Measurements from ENCODE around the gene PPP2R2B.

PPP2R2B gene

DNA sequence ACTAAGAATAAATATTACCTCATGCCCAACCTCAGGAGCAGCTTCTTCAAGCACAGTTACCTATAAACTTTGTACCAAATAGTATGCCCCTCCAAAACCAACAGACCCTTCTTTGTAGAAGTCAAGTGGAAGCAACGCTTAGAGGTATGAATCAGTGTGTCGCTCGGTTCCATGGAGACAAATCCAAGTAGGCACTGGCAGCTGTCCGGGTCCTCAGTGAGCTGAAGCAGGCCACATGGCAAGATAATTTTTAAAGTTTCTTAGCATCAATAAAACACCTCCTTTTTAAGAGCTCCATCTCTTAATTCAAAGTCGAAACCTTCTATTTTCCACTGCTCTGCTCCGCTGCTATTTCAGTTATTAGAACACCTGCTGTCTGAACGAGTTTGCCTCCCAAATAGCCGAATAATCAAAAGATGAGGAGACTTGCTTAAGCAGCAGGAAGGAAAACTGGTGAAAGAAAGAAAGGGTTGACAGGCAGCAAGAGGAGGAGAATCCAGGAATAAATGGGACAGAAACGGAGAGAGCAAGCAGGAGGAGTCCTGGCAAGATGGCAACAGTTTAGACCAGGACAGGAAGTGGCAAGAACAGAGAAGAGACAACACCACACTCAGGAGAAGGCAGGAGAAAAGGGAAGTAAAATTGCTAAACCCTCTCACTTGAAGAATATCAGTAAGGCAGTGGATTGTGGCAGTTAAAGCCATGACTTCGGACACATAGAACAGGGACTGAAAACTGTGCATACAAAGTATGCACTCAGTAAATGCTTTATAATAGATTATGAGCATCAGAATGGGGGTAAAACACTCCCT, 65.0 kb downstream of the PPP2R2B start:
- no peak for TF ChIP-seq JUND (IDR thresholded peaks at IDR 0.05; ENCODE audit: low read depth)
- in situ Hi-C loops (cut with HindIII; ENCODE audit: low pct_unique_long_range_greater_than_20kb, low sequenced_read_pairs) = no loop called here
- DNase-seq (ENCODE audit: low read depth in 1 of 2, low spot score in 1 of 2) = no peak

DNA sequence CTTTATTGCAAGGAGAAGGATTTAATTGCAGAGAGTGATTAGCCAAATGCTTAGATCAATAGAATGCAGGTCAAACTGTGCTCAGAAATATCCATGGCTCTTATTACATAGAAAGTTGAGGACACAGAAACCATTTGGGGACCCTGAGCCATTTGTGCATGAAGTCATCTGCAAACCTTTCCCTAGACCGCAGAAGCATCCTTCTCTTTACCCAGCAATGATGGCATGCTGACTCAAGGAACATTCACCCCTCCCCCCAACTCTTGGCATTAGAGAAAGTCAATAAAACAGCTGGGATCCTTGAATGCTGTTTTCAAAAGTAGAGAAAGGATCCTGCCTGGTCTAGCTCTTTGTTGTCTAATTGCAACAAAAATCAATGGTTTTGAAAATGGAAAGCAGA, 73.5 kb downstream of the PPP2R2B start:
- in situ Hi-C loops (cut with HindIII; ENCODE audit: low pct_unique_long_range_greater_than_20kb, low sequenced_read_pairs) = no loop called here
- DNase-seq (ENCODE audit: low read depth in 1 of 2, low spot score in 1 of 2) = no peak
- no peak for TF ChIP-seq JUND (IDR thresholded peaks at IDR 0.05; ENCODE audit: low read depth)

DNA sequence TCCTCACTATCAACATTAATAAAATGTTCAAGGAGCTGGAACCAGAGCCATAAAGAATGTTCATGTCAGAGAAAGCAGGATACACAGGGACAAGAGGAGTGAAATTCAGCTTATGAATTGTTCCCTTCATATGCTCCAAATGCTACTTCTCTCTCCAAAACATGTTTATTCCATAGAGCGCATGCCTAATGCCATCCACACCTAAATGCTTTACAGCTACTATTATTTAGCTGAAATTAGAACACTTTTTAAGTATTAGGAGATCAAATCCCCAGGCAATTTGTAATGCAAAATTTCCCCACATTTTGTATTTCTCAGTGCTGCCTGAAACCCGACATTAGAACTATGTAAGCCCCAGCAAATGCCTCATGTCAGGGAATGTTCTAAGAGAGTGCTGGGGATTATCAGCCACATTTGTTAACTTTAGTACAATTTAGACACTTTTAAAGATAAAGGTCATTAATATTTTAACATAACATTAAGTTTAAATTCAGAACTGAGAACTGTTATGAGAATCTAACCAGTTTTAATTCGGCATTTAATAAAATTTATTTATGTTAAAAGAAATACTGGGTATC, 75.5 kb downstream of the PPP2R2B start:
- no peak for TF ChIP-seq JUND (IDR thresholded peaks at IDR 0.05; ENCODE audit: low read depth)
- DNase-seq (ENCODE audit: low read depth in 1 of 2, low spot score in 1 of 2) = no peak
- in situ Hi-C loops (cut with HindIII; ENCODE audit: low pct_unique_long_range_greater_than_20kb, low sequenced_read_pairs) = no loop called here

DNA sequence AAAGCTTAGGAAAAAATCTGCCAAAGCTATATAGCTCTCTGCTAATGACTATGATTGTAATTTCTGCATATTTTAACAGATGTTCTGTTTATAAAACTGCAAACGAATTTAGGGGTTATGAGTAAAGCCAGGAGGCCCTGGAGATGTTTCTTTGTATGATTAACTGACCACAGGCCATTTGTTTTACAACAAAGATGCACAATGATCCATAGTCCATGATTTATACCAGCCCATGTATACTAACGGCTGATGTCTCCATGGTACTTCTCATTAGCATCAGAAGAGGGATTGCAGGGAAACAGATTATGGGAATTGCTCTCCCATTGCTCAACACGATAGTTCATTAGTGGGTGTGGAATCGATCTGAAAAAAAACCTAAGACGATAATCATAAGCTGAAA, 78.9 kb downstream of the PPP2R2B start:
- no peak for TF ChIP-seq JUND (IDR thresholded peaks at IDR 0.05; ENCODE audit: low read depth)

DNA sequence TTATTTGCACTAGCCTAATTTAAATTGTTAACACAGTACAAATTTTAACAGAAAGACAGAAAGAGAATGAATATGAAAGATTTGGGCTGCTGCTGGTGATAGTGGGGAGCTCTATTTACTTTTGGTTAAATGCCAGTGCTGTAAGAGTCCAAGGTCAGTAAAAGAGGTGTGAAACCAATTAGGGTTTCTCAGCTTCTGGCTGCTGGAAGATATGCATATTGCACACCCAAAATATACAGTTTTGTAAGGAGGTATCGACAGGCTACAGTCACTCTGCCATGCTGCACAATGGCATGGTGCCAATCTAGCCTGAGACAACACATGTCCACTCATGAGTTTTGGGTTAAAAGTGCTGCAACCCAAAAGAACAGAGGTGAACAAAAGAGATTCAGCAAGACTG, 79.3 kb downstream of the PPP2R2B start:
- no peak for DNase-seq (ENCODE audit: low read depth in 1 of 2, low spot score in 1 of 2)
- TF ChIP-seq JUND (IDR thresholded peaks at IDR 0.05; ENCODE audit: low read depth) = no peak
- in situ Hi-C loops (cut with HindIII; ENCODE audit: low pct_unique_long_range_greater_than_20kb, low sequenced_read_pairs) = no loop called here

More for the DNA sequence above, 78.9 kb downstream of the PPP2R2B start:
- in situ Hi-C loops (cut with HindIII; ENCODE audit: low pct_unique_long_range_greater_than_20kb, low sequenced_read_pairs) = no loop called here
- no peak for DNase-seq (ENCODE audit: low read depth in 1 of 2, low spot score in 1 of 2)

DNA sequence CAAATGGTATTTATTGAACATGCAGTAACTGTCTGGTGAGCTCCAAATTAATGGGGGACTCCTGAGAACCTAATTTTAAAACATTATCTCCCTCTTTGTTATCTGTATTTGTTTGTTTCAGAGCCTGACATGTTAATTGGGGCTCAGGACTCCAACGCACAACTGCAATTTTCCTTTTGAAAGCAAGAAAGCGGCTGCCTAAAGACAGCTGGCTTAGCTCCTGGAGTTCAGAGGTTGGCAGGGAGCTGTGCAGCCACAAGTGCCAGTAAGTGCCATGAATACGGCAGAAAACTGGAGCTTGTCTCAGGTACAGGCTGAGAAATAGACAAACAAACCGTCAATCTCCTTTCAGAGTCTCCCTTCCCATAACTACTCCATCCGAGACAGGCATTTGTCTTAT, 80.9 kb downstream of the PPP2R2B start:
- DNase-seq (ENCODE audit: low read depth in 1 of 2, low spot score in 1 of 2) = no peak
- no peak for TF ChIP-seq JUND (IDR thresholded peaks at IDR 0.05; ENCODE audit: low read depth)
- in situ Hi-C loops (cut with HindIII; ENCODE audit: low pct_unique_long_range_greater_than_20kb, low sequenced_read_pairs) = no loop called here

DNA sequence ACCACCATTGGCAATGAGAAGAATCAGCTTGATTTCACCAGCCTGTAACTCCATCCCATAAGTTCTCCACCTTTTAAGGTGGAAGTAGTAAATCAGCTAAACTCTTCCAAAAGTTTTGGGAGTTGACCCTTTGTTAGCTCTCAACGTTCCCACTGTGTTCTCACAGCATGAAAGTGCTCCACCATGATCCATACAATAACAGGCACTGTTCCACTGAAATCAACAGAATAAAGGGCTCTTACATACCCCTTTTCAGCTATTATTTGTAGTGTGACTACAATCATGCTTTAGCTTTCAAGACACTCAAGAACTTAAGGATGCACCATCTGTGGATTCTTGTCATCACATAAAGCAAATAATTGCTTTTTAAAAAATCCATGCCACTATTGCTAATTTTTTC, 81.6 kb downstream of the PPP2R2B start:
- in situ Hi-C loops (cut with HindIII; ENCODE audit: low pct_unique_long_range_greater_than_20kb, low sequenced_read_pairs) = no loop called here
- no peak for DNase-seq (ENCODE audit: low read depth in 1 of 2, low spot score in 1 of 2)
- no peak for TF ChIP-seq JUND (IDR thresholded peaks at IDR 0.05; ENCODE audit: low read depth)

DNA sequence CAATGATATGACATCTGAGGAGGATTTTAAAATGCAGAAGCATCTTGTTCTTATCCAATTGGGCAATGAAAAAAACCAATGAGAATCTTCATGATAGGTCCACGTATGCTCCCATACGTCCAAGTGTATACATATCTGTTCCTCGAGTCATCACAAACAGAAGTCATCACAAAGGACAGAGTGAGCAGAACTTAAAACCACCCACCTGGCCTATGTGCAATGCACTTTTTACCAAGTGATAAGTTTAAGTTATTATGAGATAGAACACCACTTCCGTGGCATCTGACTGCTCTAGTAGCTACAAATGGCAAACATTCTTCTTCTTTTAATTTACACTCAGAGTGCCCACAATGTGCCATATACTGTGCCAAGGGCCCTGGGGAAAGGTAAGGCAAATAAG, 82.4 kb downstream of the PPP2R2B start:
- no peak for TF ChIP-seq JUND (IDR thresholded peaks at IDR 0.05; ENCODE audit: low read depth)
- in situ Hi-C loops (cut with HindIII; ENCODE audit: low pct_unique_long_range_greater_than_20kb, low sequenced_read_pairs) = no loop called here
- DNase-seq (ENCODE audit: low read depth in 1 of 2, low spot score in 1 of 2) = no peak

DNA sequence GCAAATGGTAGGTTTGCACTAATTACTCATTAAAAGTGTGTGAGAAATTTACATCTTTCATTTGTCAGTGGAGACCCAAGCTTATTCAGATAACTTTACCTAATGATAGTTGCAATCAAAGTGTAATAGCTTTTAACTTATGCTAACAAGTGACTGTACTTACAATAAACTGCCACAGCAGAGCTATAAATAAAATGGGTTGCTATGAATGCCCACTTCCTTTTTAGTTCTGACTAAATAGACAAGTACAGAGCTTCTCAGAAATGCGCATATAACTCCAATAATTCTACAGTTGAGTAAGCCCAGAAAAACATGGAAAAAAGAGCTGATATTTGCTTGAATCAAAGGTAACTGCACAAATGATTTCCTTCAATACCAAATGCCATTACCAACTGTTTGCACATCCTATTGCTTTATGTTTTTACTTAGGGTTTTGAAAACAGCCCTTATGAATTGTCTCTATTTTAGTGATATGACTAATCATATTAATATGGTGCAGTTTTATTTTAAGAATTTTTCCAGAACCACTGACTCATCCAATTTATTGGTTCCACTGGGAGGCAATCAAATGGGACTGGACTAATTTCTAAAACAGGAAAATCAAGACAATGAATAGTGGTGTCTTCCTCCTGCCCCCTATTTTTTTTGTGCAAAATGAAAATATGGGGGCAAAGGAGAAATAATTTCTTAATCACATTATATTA, 84.1 kb downstream of the PPP2R2B start:
- no peak for TF ChIP-seq JUND (IDR thresholded peaks at IDR 0.05; ENCODE audit: low read depth)
- in situ Hi-C loops (cut with HindIII; ENCODE audit: low pct_unique_long_range_greater_than_20kb, low sequenced_read_pairs) = no loop called here

DNA sequence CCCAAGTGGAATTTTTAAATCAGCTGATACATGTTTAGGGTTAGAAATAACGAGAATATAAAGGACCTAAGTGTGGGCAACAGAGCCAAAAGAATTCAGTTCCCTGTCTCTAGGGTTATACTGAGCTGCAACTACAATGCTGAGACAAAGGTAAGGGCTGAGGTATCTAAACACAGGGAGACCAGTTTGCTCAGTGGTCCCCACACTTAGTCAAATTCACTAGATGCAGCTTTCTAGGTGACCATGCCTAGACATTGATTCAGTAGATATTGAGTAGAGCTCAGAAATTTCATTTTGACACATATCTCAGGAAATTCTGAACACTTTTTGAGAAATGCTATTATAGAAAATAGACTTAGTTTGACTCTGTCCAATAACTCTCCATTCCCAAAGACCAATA, 84.8 kb downstream of the PPP2R2B start:
- in situ Hi-C loops (cut with HindIII; ENCODE audit: low pct_unique_long_range_greater_than_20kb, low sequenced_read_pairs) = no loop called here
- no peak for TF ChIP-seq JUND (IDR thresholded peaks at IDR 0.05; ENCODE audit: low read depth)
- DNase-seq (ENCODE audit: low read depth in 1 of 2, low spot score in 1 of 2) = no peak

More for the DNA sequence above, 84.1 kb downstream of the PPP2R2B start:
- DNase-seq (ENCODE audit: low read depth in 1 of 2, low spot score in 1 of 2) = no peak

DNA sequence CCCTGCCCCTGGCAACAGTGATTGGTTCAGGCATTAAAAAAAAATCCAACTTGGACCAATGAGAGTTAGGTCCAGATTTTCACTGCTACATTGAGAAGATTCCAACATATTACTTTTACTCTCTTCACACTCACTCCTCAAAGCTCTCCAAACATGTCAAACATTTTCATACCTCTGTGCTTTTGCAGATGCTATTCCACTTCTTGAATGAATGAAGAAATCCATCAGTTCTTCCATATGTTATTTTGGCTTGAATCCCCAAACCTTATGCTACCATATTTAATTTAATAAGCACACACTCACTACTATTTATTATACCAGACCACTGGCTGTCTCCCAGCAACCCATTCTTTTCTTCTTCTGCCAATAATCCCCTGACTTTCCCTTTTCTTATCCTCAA, 87.1 kb downstream of the PPP2R2B start:
- no peak for DNase-seq (ENCODE audit: low read depth in 1 of 2, low spot score in 1 of 2)
- in situ Hi-C loops (cut with HindIII; ENCODE audit: low pct_unique_long_range_greater_than_20kb, low sequenced_read_pairs) = no loop called here
- TF ChIP-seq JUND (IDR thresholded peaks at IDR 0.05; ENCODE audit: low read depth) = no peak

DNA sequence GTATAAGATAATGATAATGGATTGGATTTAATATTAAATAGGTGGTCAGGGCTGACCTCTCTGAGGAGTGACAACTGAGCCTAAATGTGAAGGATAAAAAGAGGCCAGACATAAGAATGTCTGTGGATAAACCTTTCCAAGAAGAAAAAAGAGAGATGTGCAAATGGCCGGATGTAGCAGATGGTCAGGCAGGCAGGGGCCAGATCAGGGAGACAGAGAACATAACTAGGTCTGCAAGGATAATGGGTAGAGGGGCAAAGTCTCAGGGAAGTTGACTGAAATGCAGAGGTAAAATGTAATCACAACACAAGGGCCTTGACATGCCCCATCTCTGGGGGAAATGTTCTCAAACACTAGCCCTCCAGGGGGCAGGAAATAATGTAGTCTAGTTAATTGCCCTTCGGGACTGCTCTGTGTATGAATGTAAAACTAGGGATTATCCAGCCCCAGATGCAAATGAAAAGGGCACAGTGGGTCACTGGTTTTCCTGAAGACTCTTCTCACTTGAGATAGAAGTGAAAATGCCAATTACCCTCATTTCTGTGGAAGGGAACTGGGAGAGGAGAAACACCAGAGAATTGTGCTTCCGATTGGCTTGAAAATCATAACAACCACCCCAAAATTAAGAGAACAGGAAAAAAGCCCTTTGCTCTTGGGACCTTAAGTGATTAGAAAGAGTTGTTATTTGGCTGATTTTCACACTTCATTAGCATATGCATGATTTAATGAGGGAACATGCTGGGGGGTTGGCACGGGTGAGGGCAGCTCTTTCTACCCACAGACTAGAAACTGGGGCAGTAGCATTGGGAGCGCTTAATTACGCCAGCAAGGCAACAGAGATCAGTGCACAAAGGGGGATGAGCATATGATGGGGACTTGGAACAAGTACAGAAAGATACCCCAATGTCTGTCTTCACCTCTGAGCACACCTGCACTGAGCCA, 88.6 kb downstream of the PPP2R2B start:
- no peak for DNase-seq (ENCODE audit: low read depth in 1 of 2, low spot score in 1 of 2)
- TF ChIP-seq JUND (IDR thresholded peaks at IDR 0.05; ENCODE audit: low read depth) = no peak
- in situ Hi-C loops (cut with HindIII; ENCODE audit: low pct_unique_long_range_greater_than_20kb, low sequenced_read_pairs) = no loop called here
